ENCODE results near the gene ZBTB40.

Gene ZBTB40

DNA sequence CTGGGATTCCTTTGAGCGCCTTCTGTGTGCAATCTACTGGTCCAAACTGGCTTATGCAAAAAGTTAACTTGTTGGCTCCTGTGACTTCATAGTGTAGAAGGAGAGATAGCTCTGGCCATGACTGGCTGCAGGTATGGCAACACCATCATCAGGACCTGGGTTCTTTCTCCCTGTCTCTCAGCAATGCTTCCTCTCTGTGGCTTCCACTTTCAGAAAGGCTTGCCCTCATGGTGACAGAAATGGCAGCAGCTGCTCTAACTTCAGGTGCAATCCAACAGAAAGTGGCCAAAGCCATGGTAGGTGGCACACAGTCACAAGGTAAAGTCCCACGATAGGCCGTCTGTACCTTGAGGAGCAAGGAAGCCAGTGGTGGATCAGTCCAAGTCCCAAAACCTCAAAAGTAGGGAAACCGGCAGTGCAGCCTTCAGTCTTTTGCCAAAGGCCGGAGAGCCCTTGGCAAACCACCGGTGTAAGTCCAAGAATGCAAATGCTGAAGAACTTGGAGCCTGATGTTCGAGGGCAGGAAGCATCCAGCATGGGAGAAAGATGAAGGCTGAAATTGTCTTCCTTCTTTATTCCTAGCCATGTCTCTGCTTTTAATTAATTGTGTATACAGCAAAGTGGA, 45.0 kb downstream of the ZBTB40 start:
- H3K4me2 ChIP-seq (ENCODE audit: insufficient read depth, low read length), result no peak overlapping the region
- TF ChIP-seq, protein P1, sequence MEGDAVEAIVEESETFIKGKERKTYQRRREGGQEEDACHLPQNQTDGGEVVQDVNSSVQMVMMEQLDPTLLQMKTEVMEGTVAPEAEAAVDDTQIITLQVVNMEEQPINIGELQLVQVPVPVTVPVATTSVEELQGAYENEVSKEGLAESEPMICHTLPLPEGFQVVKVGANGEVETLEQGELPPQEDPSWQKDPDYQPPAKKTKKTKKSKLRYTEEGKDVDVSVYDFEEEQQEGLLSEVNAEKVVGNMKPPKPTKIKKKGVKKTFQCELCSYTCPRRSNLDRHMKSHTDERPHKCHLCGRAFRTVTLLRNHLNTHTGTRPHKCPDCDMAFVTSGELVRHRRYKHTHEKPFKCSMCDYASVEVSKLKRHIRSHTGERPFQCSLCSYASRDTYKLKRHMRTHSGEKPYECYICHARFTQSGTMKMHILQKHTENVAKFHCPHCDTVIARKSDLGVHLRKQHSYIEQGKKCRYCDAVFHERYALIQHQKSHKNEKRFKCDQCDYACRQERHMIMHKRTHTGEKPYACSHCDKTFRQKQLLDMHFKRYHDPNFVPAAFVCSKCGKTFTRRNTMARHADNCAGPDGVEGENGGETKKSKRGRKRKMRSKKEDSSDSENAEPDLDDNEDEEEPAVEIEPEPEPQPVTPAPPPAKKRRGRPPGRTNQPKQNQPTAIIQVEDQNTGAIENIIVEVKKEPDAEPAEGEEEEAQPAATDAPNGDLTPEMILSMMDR (IDR thresholded peaks at IDR 0.05; ENCODE audit: borderline replicate concordance, extremely low read depth, low read length, poor library complexity, severe bottlenecking), result no peak
- TF ChIP-seq EZH2 (IDR thresholded peaks at IDR 0.05; ENCODE audit: borderline replicate concordance, low read depth, low read length, severe bottlenecking), result no peak
- no peaks in the 10 kb centered on the region for H3K9me3 ChIP-seq (ENCODE audit: insufficient read depth, low read length, severe bottlenecking)
- peaks cover 48% of the 10 kb centered on the region for H3K36me3 ChIP-seq (ENCODE audit: insufficient read depth, low read length)
- no peak overlapping the region for H2AFZ ChIP-seq (ENCODE audit: low read depth, low read length)
- H3K4me1 ChIP-seq (ENCODE audit: insufficient read depth, low read length), result no peaks in the 10 kb centered on the region
- 0 out of 2 replicates have a peak, but pooled peaks cover 4% of the 10 kb centered on the region for H3K79me2 ChIP-seq (ENCODE audit: insufficient read depth, low read length)
- H3K4me3 ChIP-seq (ENCODE audit: low read depth in 1 of 2, low read length in 2 of 2), result no peak overlapping the region
- no peak for ATAC-seq (ENCODE audit: insufficient read depth, low read depth)
- no peak overlapping the region for H3K27ac ChIP-seq (ENCODE audit: low read length)
- no peak for DNase-seq
- H3K9ac ChIP-seq (ENCODE audit: low read depth, low read length), result no peak overlapping the region
- H3K27me3 ChIP-seq (ENCODE audit: insufficient read depth, low read length, poor library complexity), result no peaks in the 10 kb centered on the region
- peaks cover 13% of the 10 kb centered on the region; the same call in 1 of the 2 replicates for H4K20me1 ChIP-seq (ENCODE audit: insufficient read depth, low read length)

DNA sequence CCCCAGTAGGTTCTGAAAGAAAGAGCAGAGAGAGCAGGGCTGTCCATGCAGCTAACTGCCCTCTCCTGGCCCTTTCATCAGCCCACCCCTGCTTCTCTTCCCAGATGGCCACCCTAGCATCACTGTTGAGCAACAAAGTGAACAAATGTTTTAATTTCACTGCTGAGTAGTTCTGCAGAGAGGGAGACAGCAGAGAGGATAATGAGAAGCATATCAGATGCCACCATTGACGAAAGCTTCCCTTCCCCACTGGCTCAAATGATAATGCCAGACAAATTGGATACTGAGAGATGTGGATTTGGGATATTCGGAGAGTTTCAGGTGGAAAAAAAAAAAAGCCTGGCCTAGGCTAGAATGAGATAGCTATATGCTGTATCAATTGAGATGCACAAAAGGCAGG, 46.8 kb downstream of the ZBTB40 start:
- Histone ChIP-seq H3K79me2 (ENCODE audit: insufficient read depth, low read length) (0 out of 2 replicates have a peak, but pooled peaks cover 4% of the 10 kb centered on the region), H3K4me2 (ENCODE audit: insufficient read depth, low read length) (no peak overlapping the region), H4K20me1 (ENCODE audit: insufficient read depth, low read length) (peaks cover 11% of the 10 kb centered on the region; the same call in 1 of the 2 replicates), H3K4me1 (ENCODE audit: insufficient read depth, low read length) (no peaks in the 10 kb centered on the region), H3K36me3 (ENCODE audit: insufficient read depth, low read length) (peaks cover 46% of the 10 kb centered on the region), H3K27ac (ENCODE audit: low read length) (no peak overlapping the region), H3K4me3 (ENCODE audit: low read depth in 1 of 2, low read length in 2 of 2) (no peak overlapping the region), H3K27me3 (ENCODE audit: insufficient read depth, low read length, poor library complexity) (no peaks in the 10 kb centered on the region), H3K9ac (ENCODE audit: low read depth, low read length) (no peak overlapping the region), H3K9me3 (ENCODE audit: insufficient read depth, low read length, severe bottlenecking) (no peaks in the 10 kb centered on the region), H2AFZ (ENCODE audit: low read depth, low read length) (no peak overlapping the region)
- no peak for ATAC-seq (ENCODE audit: insufficient read depth, low read depth)
- DNase-seq, result no peak
- TF ChIP-seq, protein P1 (IDR thresholded peaks at IDR 0.05; ENCODE audit: borderline replicate concordance, extremely low read depth, low read length, poor library complexity, severe bottlenecking), result no peak
- no peak for TF ChIP-seq EZH2 (IDR thresholded peaks at IDR 0.05; ENCODE audit: borderline replicate concordance, low read depth, low read length, severe bottlenecking)

DNA sequence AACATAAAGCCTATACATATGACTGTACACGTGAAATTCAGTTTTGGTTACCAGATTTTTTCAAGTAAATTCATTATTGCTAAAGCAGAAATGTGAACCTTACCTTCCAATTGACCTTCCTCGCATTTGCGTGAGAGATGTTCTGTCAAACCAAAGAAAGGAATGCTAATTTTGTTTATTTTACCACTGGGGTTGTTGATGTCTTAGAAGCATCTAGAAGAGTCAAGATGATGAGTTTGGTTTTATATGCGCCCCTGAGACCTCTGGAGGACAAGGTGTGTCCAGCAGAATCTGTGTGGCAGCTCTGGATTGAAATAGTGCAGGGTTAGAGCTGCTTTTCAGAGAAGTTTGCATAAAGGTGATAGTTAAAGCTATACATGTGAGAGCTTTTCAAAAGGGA, 48.4 kb downstream of the ZBTB40 start:
- Histone ChIP-seq H2AFZ (ENCODE audit: low read depth, low read length) (no peak overlapping the region), H3K4me3 (ENCODE audit: low read depth in 1 of 2, low read length in 2 of 2) (no peak overlapping the region), H3K36me3 (ENCODE audit: insufficient read depth, low read length) (peaks cover 42% of the 10 kb centered on the region), H3K4me1 (ENCODE audit: insufficient read depth, low read length) (no peaks in the 10 kb centered on the region), H3K27ac (ENCODE audit: low read length) (no peak overlapping the region), H3K79me2 (ENCODE audit: insufficient read depth, low read length) (0 out of 2 replicates have a peak, but pooled peaks cover 4% of the 10 kb centered on the region), H4K20me1 (ENCODE audit: insufficient read depth, low read length) (peaks cover 7% of the 10 kb centered on the region; the same call in 1 of the 2 replicates), H3K9ac (ENCODE audit: low read depth, low read length) (no peak overlapping the region), H3K9me3 (ENCODE audit: insufficient read depth, low read length, severe bottlenecking) (no peaks in the 10 kb centered on the region), H3K4me2 (ENCODE audit: insufficient read depth, low read length) (no peak overlapping the region), H3K27me3 (ENCODE audit: insufficient read depth, low read length, poor library complexity) (no peaks in the 10 kb centered on the region)
- ATAC-seq (ENCODE audit: insufficient read depth, low read depth) (no peak), DNase-seq (no peak)
- no peak for TF ChIP-seq EZH2 (IDR thresholded peaks at IDR 0.05; ENCODE audit: borderline replicate concordance, low read depth, low read length, severe bottlenecking)
- TF ChIP-seq, protein P1 (IDR thresholded peaks at IDR 0.05; ENCODE audit: borderline replicate concordance, extremely low read depth, low read length, poor library complexity, severe bottlenecking), result no peak

Data from DND-41 (cell line).